MM.1S (cell line): Measurements from ENCODE around the gene OR8J3.

Experiments used
- EZH2phosphoT487 ChIP-seq: fragments of 300-600 bp; sonication (generic); IDR thresholded peaks from 2 replicates; pipeline ENCODE4 v1.6.1; 2018; ENCODE audit warnings: antibody characterized with exemption, low read length
- TF ChIP-seq, protein P1 (sequence below): fragments of 300-600 bp; sonication (generic); IDR thresholded peaks from 2 replicates; pipeline ENCODE4 v1.5.1; 2016; ENCODE audit warnings: antibody characterized with exemption, low read length, mixed read lengths

DNA sequence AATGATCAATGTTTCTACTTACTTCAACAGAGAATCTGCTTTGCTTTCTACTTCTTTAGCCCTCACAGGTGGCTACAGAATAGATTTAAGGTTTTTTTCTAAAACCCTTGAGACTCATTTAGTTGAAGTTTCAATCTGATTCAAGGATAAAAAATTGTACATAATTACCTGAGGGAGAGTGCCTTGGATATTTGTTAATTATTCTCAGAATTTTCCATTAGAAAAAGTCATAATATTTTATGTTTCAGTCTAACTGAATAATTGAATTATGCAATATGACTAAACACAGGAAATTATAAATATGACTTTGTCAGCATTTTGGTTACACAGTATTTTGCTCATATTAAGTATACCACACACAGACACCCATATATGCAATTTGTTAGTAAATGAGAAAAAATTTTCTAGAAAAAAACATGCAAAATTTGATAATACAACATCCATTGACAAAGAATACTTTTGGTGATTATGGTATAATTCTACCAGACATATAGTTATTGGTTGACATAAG is at the start of gene OR8J3:
- TF ChIP-seq, protein P1, sequence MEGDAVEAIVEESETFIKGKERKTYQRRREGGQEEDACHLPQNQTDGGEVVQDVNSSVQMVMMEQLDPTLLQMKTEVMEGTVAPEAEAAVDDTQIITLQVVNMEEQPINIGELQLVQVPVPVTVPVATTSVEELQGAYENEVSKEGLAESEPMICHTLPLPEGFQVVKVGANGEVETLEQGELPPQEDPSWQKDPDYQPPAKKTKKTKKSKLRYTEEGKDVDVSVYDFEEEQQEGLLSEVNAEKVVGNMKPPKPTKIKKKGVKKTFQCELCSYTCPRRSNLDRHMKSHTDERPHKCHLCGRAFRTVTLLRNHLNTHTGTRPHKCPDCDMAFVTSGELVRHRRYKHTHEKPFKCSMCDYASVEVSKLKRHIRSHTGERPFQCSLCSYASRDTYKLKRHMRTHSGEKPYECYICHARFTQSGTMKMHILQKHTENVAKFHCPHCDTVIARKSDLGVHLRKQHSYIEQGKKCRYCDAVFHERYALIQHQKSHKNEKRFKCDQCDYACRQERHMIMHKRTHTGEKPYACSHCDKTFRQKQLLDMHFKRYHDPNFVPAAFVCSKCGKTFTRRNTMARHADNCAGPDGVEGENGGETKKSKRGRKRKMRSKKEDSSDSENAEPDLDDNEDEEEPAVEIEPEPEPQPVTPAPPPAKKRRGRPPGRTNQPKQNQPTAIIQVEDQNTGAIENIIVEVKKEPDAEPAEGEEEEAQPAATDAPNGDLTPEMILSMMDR: no peak
- TF ChIP-seq EZH2phosphoT487: no peak
